ENCODE results near the gene GPN2.
"Not testable (repeated sequence)": the region's sequence is repeated elsewhere in the genome, so short reads cannot be mapped to it uniquely, and the experiment has no call there.

The GPN2 gene

DNA sequence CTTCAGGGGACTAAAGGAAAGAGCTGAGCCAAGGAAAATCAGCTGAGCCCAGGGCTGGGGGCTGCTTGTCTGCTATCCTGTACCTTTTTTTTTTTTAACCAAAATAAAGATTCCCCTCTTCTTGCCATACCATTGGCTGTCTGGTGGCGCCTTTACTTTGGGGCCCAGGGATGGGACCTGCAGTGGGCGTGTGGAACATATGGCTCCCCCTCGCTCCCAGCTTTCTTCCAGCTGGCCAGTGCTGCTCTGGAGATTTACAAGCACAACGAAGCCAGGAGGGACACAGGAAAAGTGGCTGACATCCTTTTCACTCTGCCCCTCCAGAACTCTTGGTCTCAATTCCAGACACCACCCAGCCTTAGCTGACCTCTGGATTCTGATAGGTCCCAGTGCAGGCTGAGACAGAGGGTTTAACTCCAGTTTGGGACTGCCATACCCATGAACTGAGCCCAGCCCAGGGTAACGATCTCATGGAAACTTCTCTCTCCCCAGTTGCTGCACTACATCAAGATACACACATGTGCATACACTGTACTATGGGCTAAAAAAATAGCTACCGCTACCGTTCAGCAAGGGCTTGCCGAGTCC lies 32.5 kb downstream of the GPN2 start:
- no peak for DNase-seq (ENCODE audit: low read depth in 2 of 2)

DNA sequence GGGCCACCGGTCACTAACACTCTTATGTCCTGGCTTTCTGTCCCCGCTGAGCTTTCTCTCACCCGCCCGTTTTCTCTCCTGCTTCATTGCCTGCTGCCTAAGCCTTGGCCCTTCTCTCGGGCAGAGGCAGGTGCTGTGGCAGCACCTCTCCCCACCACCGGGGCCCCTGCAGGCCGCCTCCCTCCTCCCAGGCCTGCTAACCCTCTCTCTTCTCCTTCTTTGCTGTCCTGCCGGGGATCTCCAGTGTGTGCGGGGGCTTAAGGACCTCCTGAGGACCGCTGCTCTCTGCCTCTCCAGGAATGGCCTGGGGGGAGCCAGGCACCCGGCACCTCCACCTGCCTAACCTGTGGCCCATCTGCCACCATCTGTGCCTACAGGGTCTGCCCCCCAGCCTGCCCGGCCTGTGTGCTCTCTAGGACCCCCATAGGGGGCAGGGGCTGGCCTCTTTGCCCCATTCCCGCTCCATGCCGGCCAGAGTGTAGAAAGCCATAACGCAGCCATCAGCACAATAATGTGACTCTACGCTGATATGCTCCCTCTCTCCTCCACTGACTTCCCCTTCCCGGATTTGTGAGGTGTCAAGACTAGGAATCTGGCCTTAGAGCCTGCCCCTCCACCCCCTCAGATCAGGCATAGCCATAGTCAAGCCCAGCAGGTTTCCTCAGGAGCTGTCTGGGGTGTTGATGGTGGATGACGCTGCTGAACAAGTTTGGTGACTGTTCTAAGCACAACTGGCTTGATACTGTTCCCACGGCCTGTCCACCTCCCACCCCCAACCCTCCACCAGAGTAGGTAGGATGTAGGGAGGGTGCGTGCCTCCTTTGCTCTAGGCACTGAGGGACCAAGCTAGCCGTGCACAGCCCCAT lies 33.2 kb downstream of the GPN2 start:
- DNase-seq (ENCODE audit: low read depth in 2 of 2), result no peak

DNA sequence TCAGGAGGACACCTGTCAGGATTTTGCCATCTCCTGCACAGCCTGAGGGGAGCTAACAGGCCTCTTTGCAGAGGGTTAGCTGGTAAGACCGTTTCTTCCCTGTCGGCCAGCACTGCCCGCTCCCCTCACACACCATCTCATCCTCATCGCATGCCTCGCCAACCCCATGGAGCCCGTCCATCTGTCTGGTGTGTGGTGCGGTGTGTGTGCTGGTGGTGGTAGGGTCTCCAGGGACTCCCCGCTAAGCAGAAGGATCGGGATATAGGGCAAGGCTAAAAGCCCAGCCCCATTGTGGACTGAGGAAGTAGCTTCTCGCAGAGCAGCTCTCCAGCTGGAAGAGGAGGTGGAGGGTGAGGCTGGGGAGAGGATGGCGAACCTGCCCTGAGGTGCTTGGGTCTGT lies 33.9 kb downstream of the GPN2 start:
- DNase-seq (ENCODE audit: low read depth in 2 of 2), result no peak

DNA sequence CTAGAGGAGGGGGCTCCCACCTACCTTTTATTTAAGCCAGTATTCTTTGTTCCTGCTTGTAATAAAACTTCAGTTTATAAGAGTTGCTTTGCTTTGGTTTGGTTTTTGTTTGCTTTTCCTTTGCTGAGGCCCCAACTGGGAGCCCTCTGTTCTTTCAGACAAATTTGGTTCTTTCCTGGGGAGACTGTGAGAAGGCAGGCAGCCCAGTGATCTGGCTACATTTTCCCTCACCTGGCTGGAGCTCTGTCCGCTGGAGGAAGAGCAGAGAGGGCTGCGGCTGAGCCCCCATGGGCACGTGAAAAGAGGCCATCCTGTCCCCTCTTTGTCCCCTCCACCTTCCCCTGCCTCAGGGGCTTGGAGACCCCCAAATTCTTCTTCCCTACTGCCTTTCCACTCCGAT lies 34.4 kb downstream of the GPN2 start:
- no peak for DNase-seq (ENCODE audit: low read depth in 2 of 2)

DNA sequence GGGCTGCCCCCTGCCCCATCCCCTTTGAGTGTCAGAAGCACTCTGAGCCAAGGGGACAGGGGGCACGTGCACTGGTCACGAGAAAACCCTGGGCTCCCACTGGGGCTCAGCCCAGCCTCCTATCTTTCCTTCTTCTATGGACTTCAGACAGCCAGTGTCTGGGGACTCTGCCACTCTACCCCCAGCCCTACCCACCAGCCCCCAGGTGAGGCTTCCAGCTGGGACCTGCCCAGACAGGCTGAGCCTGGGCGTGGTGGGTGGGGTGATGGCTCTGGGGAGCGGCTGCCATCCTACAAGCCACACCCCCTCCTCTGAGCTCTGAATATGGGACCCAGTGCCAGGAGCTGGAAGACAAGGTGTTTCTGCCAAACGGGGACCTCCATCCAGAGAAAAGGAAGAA lies 35.2 kb downstream of the GPN2 start:
- no peak for DNase-seq (ENCODE audit: low read depth in 2 of 2)

DNA sequence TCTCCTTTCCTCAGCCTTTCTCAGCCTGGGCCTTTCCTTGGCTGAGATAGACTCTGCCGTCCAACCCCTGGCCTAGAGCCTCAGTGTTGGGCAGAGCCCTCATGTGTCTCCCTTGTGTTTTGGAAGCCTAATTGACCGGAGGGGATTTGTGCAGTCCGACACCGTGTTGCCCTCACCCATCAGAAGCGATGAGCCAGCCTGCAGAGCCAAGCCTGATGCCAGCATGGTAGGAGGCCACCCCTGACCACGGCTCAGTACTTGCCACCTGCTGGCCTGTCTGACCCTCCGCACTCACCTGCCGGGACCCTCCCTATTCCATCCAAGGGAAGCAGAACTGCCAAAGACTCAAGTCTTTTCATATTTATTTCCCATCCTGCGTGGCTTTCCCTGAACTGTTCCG lies 36.5 kb downstream of the GPN2 start:
- no peak for DNase-seq (ENCODE audit: low read depth in 2 of 2)

DNA sequence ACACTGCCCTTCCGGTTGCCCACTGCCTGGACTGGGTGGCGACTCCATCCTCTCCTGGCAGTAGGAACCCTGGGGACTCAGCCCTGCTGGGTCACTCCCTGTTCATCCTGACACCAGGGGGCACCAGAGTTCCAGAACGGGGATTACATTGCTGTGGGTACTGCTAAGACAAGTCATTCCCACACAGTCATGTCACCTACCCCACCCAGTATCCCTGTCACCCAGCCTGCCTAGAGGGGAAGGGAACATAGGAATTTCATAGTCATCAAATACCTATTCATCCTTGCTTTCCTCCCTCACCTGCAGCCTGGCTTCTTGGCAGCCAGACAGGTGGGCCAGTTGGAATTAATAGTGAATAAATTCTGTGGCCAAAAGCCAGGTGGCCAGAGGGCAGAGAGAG lies 36.9 kb downstream of the GPN2 start:
- DNase-seq (ENCODE audit: low read depth in 2 of 2), result peak; percentile 61 to 76

DNA sequence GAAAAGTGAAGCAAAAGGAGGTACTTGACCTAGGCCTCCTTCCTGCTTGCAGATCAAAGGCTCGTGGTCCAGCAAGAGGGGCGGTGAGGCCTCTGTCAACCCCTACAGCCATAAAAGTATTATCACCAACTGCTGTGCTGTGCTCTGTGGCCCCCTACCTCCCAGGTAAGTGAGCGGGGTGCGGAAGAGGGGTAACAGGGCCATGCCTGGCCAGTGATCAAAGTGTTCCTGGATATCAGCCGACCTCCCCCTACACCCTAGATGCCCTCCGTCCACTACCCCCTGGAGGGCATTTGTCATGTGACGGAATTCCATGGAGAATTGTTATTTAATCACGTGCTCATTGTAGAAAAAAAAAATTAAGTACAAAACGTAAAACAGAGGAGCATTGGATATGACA lies 37.4 kb downstream of the GPN2 start:
- no peak for DNase-seq (ENCODE audit: low read depth in 2 of 2)

DNA sequence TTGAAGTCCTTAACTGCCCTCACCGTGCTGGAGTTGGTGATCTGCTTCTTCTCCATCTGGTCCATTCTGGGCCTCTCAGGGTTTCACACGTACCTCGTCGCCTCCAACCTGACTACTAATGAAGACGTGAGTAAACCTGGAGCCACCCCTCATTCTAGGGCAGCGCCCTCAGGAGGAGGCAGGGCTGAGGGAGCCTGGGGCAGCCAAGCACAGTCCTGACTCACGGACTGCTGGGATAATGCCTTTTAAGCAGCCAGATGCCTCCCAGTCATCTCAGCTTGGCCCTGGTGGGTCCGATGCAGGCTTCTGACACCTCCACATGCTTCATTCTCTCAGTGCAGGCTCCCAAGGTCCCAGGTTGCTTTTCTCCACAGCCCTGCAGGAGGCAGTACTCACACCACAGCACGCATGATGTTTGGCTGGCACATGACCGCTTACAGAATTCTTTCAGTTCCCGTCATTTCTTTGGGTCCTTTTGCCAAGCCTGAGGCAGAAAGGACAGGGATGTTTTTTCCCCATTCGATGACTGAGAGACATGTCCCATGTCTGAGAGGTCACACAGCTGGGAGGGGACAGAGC lies 38.9 kb downstream of the GPN2 start:
- DNase-seq (ENCODE audit: low read depth in 2 of 2), result no peak

DNA sequence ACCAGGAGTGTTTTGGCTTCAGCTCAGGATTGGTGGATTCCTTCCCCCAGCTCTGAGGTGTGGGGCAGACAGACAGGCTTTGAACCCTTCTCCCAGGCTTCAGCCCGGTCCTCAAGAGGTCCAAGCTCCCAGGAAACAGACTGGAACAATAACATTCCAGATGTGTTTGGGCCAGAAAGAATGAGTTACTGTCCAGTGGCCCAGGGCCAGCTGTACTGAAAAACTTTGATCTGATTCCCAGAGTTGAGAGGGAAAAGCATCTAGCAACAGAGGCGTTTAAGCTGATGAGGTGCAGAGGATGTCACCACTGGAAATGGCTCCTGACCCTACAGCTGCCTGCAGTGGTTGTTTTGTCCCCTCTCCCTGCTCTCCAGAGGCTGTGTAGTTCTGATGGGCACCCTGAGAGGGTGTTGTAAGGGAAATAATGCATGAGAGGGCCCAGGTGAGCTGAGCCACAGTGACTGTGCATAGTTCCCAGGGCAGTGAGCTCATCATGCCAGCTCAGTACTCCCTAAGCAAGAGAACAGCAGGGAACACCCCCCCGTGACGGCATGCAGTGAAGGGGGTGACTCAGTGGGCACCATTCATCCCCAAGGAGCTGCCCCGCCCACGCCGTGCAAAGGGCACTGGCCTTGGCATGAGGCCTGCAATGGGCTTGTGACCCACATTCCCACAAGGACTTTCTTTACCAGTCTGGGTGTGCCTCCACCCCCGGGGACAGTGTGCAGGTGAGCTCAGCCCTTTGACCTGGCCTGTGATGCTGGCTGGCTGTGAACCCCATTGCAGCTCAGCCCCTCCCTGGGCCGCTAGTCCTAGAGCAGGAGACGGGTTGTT lies 40.9 kb downstream of the GPN2 start:
- DNase-seq (ENCODE audit: low read depth in 2 of 2), result no peak

DNA sequence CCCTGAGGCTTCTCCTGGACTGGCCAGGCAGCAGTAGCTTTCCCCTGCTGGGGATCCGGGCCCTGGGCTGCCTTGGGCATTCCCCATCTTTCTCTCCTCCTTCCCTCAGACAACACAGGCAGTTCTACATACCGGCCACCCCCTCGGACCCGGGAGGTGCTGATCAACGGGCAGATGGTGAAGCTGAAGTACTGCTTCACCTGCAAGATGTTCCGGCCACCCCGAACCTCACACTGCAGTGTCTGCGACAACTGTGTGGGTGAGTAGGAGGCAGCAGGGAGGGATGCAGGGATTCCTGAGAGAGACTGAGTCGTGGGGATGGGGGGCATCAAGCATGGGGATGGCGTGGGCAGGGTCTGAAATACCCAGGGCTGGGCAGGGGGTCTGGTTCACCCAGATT lies 41.6 kb downstream of the GPN2 start:
- DNase-seq (ENCODE audit: low read depth in 2 of 2), result no peak

DNA sequence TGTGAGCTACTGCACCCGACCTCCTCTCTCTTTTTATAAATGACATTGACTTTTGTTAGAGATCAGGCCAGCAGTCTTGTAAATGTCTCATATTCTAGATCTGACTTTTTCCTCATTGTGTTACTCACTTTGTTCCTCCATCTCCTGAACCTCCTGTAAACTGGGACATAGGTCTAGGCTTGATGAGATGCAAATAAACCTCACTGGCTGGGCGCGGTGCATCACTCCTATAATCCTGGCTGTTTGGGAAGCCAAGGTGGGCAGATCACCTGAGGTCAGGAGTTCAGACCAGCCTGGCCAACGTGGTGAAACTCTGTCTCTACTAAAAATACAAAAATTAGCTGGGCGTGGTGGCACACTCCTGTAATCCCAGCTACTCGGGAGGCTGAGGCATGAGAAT lies 42.3 kb downstream of the GPN2 start:
- not testable (repeated sequence) for DNase-seq (ENCODE audit: low read depth in 2 of 2)

DNA sequence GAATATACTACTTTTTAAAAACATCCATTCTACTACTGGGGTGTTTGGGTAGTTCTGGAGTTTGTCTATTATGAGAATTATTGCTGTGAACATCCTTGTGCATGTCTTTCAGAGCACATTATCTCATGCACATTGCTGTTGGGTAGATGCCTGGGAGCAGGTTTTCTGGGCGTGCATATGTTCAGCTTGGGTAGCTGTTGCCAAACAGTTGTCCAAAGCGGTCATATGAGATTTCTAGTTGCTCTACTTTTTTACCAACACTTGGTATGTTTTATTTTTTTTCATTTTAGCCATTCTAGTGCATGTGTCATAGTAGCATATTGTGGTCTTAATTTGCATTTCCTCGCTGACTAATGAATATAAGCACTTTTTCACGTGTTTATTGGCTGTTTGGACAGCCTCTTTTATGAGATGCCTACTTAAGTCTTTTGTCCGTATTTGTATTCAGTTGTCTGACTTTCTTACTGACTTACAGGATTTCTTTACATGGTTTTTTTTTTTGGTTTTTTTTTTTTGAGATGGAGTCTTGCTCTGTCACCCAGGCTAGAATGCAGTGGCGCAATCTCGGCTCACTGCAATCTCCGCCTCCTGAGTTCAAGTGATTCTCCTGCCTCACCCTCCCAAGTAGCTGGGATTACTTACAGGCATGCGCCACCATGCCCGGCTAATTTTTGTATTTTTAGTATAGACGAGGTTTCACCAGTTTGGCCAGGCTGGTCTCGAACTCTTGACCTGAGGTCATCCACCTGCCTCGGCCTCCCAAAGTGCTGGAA lies 45.5 kb downstream of the GPN2 start:
- no peak for DNase-seq (ENCODE audit: low read depth in 2 of 2)

DNA sequence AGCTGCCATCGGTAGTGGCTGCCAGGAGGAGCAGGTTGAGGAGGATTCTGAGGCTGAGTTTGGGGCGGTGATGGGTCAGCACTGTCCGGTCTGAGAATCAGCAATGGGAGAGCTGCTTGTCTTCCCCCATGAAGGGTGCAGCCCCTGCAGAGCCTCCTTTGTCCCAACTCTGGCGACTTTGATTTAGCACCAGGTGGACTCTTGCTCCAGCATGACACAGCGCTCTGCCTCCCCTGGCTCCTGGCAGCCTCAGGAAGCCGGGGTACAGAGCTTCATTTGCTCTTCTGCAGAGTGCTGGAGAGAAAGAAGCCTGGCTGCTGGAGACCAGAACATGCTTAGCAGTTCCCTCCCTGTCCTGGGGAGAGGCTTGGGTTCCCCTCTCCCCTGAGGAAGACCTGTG lies 50.3 kb downstream of the GPN2 start:
- no peak for DNase-seq (ENCODE audit: low read depth in 2 of 2)

DNA sequence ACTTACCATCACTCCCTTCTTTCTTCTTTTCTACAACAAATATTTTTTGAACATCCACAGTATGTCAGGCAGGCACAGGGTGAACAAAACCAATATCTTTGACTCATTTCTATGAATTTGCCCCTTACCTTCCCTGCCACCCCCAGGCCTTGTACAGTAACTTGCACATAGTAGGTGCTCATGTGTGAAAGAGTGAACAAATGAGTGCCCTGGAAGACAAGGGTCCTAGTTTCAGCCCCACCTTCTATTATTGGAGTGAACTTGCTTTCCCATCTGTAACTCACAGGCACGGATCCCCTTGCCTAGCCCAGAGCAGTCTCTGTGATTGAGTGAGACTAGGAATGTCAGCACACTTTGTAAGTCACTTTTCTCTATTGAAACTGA lies 50.8 kb downstream of the GPN2 start:
- DNase-seq (ENCODE audit: low read depth in 2 of 2), result no peak

DNA sequence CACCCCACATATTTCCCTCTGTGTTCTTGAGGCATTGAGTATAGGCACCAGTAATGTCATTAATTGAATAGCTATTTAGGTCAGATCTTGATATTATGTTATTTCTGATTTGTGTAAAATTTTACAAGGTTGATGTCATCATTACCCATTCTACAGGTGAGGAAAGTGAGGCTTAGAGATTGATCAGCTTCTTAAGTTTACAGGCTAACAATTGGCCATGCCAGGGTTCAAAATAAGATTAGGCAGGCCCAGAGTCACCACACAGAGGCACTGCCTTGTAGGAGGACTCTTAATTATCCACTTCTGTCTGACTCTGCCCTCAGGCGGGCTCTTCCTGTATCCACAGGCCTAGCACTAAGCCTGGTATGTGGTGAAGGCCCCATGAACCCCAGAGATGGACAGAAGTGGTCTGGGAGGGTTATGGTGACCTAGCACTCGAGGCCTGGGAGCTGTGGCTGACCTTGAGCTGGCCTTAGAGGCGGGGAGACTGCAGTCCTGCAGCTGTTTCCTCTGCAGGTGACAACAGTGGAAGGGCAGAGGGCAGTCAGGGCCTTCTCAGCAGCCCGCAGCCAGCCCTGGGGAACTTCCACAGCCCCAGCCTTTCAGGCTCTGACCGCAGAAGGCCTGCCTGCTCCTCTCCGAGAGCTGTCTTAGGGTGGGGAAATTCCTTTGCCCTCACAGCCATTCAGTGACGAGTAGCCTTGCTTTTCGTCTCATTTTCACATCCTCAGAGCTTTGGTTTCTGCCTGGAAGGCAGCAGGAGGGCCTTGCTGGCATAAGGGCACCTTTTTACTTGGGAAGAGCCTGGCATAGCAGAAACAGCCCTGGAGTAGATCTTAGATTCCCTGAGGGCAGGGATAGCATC lies 51.4 kb downstream of the GPN2 start:
- DNase-seq (ENCODE audit: low read depth in 2 of 2), result peak in 1 of 2 donors; percentile 38

DNA sequence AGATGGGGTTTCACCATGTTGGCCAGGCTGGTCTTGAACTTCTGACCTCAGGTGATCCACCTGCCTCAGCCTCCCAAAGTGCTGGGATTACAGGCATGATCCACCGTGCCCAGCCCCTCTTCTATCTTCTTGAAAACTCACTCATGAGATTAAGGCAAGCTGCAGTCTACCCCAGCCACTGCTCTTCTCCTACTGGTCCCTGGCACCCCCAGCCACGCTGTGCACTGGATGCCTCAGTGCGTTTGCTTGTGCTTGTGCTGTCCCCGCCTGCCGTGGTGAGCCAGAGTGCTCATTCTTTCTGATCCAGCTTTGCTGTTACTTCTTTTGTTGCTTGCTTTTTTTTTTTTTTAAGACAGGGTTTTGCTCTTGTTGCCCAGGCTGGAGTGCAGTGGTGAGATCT lies 52.4 kb downstream of the GPN2 start:
- not testable (repeated sequence) for DNase-seq (ENCODE audit: low read depth in 2 of 2)

DNA sequence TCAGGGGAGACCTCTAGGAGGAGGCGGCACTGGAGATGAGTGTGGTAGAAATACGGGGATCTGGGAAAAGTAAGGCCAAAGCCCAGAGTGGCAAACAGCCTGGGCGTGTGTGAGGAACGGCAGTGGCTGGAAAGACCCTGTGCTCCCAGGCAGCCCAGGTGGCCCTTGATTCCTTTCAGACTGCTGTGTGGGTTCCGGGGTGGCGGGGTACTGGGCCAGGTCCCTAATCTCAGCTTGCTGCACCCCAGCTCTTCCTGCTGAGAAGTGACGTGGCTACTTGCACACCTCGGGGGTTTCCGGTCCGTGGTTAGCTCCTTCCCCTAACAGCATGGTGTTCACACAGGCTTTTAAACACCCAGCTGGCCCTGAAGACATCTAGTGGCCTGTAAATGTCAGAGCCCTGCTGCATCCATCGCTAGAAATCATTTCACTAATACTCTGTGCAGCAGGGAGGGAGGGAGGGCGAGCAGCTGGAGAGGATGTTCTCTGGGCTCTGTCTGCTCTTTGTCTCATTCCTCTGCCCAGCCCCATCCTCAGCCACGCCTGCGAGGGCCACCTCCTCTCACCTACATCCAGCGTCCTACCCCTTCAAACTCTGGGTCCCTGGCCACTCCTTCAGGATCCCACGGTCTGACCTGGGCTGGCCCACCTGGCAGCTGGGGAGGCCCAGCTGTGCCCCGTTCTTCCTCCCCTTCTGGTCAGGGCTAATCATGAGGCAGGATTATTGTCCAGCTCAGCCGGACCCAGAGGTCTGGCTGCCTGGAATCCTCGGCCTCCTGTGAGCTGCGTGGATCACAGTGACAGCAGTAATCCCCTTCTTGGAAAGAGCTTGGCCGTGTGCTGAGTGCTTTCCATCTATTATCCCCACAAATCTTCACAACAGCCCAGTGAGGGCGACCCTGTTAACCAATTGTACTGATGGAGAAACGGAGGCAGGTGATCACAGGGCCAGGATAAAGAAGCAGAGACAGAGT lies 56.4 kb downstream of the GPN2 start:
- peak; percentile 84 to 86 for DNase-seq (ENCODE audit: low read depth in 2 of 2)

DNA sequence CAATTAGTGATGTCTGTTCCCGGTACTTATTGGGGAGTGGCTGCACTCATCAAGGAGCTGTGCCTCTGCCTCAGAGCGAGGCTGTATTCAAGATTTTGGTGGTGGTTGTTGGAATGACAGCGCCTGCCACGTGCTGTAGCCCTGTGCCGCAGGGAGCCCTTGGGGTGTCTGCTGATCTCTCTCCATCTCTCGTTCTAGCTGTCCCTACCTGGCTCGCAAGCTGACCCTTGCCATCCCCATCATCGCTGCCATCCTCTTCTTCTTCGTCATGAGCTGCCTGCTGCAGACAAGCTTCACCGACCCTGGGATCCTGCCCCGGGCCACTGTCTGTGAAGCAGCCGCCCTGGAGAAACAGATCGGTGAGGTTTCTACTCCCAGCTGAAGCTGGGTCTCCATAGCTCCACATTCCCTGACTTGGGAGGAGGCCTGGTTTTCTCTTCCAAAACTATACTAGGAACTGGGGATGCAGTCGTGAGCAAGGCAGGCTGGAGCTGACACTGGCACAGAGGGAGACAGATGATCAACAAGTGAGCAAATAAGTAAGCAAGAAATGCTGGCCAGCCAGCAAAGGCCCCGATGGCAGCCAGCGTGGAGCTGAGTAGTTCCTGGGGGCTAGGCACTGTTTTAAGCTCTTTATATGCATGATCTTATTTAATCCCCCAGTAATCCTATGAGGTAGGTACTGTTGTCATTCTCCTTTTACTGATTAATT lies 57.7 kb downstream of the GPN2 start:
- no peak for DNase-seq (ENCODE audit: low read depth in 2 of 2)
